Activated CD4-positive, alpha-beta T cell treated with anti-CD3 and anti-CD28 coated beads, Interleukin-2, amount 50 U/mL, for 4 hours (primary cell): Measurements from ENCODE around the gene ITGB3.
"Not testable (repeated sequence)": the region's sequence is repeated elsewhere in the genome, so short reads cannot be mapped to it uniquely, and the experiment has no call there.

ENCODE experiments used
- DNase-seq, 2 experiments: peaks; one replicate each; pipeline ENCODE4 v3.0.0-alpha.2; 2020

ITGB3 gene

GRCh38 chr17:47250855-47251254 is 2.8 kb upstream of the ITGB3 start:
- no peak for DNase-seq

DNA sequence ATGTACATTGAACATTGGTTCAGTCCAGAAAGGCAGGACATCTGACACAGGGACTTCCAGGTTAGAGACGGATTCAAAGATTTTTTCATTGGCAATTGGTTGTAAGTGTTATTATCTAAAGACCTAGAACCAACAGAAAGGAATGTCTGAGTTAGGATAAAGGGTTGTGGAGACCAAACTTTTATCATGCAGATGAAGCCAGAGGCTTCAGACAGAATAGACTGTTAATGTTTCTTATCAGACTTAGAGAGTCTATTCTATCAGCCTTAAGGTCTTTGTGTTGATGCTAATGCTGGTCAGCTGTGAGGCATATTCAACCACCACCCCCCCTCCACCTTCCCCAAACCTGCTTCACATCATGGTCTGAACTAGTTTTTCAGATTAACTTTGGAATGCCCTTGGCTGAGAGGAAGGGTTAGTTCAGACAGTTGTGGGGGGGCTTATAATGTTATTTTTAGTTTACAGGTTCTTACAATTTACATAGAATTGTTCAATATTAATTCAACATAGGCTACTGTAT is 2.1 kb upstream of the ITGB3 start:
- DNase-seq, result no peak

DNA sequence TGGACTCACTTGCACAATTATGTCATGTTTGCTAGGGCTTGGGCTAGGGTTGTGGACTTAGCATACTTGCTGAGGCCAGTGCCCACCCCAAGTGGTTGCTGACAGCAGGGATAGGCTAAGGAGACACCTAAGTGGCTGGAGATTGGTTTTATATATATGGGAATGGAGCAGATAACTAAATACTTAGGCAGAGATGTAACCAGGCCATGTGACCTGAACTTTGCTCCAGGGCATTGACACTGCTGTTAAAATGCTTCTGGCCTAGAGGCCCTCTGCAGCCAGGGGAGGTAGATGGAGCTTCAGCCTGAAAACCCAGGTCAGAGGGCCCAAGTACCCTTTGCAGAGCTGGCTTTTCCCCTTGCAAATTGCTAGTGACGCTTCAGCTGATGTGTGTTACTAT is 1.4 kb upstream of the ITGB3 start:
- no peak for DNase-seq

DNA sequence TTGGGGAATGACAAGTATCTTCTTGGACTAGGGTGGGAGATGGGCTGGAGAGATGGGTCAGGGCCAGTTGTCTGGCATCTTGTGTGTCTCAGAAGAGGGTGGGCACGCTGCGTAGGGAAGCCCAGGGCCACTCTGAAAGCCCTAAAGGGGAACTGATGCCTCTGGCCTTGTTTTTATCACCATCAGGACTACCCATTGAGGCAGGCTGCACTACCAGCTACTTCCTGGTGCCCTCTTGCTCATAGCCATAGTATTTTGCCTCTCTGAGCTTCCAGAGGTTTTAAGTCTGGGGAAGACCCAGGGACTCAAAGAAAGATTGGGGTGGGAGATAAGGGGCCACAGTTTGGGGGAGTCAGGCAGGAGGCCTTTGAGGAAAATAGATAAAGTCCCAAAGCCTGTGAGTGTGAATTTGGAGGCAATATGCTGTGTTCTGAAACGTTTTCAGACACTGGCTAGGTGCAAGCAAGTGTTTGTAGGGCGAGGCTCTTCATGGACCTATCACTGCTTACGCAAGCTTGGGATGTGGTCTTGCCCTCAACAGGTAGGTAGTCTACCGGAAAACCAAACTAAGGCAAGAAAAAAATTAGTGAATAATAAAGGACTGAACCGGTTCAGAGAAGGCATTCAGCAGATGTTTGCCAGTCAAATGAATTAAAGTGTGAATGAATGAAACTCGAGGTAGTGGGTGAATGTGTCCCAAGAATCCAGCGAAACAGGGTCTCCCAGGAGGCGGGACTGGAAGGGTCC is 688 bp upstream of the ITGB3 start:
- DNase-seq, result no peak

- DNase-seq, result no peak
These were observed 846 bp downstream of the ITGB3 start for GRCh38 chr17:47254403-47254943.

DNA sequence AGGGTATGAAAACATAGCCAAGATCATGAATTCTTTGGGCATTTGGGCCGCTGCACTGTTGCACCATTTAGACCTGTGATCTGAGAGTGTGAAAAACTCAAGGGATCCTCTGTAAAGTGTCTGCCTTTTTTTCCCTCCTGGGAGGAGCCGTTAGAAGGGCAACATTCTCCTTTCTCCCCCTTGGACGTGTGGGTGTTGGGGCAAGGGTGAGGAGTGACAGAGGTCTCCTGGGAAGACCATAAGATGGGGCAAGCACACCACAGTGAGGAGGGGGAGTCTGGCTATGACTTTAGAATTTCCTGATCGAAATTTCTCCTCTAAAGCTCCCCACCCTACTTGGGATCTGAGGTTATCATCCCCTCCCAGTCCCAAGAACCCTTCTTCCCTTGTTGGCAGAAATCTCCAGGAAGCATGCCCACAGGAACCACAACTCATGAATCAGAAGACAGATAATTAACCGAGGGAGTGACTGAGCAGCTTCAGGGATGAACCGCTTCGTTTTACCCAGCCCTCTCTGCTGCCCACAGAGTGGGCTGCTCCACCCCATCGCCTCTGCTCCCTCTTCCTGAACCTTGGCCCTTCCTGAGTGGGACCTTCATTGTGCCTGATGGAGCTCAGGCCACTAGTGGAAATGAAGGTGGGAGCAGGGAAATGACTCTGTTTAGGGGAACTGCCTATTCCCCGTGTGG is 4.2 kb downstream of the ITGB3 start:
- no peak for DNase-seq

DNA sequence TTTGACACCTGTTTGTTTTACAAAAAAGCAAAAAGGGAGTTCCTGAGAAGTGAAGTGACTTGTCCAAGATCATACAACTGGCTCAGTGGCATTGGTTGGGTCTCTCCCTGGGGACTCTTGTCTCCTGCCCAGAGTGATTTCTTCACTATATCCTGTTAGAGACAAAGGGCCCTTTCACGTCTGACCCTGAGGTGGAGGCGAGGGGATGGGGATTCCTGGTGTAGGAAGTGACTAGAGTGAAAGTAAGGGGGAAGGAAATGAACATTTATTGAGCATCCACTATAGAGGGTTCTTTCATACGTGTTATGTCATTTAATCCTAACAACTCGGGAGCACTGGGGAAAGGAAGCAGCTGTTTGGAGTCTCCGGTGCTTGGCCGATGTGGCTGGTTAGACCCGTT is 9.0 kb downstream of the ITGB3 start:
- DNase-seq, result no peak

GRCh38 chr17:47264166-47264565 is 10.5 kb downstream of the ITGB3 start:
- DNase-seq, result no peak

GRCh38 chr17:47265983-47266541 is 12.4 kb downstream of the ITGB3 start:
- DNase-seq, result no peak

DNA sequence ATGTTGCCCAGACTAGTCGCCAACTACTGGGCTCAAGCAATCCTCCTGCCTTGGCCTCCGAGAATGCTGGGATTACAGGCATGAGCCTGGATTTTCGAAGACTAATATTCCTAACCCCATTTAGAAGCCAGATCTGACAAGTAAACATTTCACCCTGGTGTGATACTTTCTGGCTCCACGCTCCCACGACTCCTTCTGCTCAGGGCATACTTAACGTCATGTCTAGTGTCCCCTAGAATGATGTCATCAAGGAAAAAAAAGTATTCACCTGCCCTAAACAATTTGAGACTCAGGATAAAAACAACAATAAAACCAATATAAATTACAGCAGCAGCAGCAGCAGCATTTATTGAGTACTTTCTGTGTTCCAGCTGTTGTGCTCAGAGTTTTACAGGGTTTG is 13.2 kb downstream of the ITGB3 start:
- DNase-seq, result no peak

GRCh38 chr17:47267354-47267828 is 13.8 kb downstream of the ITGB3 start:
- no peak for DNase-seq

DNA sequence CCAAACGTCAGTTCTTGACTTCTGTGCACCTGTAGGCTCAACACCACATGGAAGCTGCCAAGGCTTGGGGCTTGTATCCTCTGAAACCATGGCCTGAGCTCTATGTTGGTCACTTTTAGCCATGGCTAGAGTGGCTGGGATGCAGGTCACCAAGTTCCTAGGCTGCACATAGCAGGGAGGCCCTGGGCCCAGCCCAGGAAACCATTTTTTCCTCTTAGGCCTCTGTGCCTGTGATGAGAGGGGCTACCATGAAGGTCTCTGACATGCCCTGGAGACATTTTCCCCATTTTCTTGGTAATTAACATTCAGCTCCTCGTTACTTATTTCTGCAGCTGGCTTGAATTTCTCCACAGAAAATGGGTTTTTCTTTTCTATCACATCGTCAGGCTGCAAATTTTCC is 15.3 kb downstream of the ITGB3 start:
- DNase-seq, result not testable (repeated sequence)

DNA sequence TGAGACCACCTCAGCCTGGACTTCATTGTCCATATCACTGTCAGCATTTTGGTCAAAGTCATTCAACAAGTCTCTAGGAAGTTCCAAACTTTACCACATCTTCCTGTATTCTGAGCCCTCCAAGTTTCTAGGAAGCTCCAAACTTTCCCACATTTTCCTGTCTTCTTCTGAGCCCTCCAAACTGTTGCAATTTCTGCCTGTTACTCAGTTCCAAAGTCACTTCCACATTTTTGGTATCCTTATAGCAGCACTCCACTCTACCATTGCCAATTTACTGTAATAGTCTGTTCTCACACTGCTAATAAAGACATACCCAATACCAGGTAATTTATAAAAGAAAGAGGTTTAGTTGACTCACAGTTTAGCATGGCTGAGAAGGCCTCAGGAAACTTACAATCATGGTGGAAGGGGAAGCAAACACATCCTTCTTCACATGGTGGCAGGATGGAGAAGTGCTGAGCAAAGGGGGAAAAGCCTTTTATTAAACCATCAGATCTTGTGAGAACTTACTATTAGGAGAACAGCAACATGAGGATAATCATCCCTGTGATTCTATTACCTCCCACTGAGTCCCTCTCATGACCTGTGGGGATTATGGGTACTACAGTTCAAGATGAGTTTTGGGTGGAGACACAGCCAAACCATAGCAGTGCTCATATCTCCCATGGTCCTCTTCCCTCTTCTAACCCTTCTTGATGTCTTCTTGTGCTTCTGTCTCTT is 16.1 kb downstream of the ITGB3 start:
- DNase-seq, result not testable (repeated sequence)

- DNase-seq, result no peak
These were observed 17.5 kb downstream of the ITGB3 start for GRCh38 chr17:47270946-47271705.

DNA sequence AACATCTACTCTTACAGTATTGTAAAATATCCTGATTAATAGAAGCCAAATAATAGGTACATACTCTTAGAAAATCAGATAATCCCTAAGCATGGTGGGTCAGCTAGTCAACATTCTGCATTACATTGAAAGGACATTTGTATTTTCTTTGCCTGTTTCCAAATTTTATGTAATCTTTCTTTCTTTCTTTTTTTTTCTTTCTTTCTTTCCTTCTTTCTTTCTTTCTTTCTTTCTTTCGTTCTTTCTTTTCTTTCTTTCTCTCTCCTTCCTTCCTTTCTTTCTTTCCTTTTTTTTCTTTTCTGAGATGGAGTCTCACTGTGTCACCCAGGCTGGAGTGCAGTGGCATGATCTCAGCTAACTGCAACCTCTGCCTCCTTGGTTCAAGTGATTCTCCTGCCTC is 18.9 kb downstream of the ITGB3 start:
- DNase-seq, result no peak

GRCh38 chr17:47273245-47273644 is 19.6 kb downstream of the ITGB3 start:
- DNase-seq, result no peak

GRCh38 chr17:47274319-47275069 is 20.9 kb downstream of the ITGB3 start:
- no peak for DNase-seq

DNA sequence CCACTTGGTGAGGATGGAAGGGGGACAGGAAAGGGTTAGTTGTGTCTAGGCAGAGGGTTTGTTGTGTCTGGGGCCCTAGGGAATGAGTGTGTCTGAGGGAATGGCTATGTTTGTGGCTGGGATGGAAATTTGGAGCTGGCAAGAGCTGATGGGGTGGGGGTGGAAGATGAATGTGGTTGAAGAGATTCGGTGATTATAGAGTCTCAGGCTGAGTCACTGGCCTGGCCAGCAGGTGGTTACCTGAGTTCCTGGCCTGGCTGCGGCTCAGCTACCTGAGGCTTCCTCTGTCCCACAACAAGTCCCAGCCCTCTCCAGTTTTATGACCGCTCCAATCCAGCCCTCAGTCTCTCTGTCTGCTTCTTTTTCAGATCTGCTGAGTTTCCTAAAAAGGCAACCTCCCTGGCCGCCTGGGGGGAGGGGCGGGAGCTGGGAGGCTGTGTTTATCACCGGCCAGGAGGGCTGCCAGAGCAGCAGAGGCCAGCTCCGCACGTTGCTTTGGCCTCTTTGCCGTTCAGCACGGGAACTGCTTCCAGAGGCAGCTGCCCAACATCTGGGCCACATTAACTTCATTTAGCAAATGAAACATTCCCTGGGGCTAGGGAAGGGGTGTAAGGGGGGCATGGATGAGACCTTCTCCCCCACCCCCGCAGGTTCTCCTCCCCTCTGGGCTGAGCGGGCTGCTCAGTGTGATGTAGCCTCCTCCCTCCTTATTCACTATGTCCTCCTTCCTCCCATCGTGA is 21.8 kb downstream of the ITGB3 start:
- DNase-seq, result no peak

- no peak for DNase-seq
These were observed 22.8 kb downstream of the ITGB3 start for GRCh38 chr17:47276444-47276843.

DNA sequence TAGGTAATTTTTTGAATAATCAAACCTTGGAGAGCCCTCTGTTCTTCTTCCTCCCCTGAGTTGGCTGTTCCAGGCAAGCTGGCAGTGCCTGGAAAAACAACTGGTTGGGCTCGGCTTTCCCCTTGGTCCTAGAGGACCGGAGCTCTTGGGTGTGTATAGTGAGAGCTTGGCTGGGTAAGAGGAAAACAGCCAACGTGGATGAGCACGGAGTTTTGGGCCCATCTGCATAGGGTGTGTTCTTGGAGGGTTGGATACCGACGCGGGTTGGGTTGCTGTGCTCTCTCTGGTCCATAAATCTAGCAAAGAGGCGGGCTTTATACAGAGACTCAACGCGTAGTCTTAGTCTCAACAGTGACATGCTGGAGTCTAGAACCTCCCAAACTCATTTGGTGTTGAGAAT is 23.2 kb downstream of the ITGB3 start:
- no peak for DNase-seq

GRCh38 chr17:47277921-47278320 is 24.3 kb downstream of the ITGB3 start:
- no peak for DNase-seq
